ENCODE data around the gene ACIN1. TPM values are rescaled to one million over a fixed set of nuclear protein-coding genes. Genes with fewer than 3 reads are reported as not detected.

The ACIN1 gene
- total and polyA plus RNA-seq, 2 of the 13 experiments (the other 11 are each of a cell fraction or from before 2014, with no cell fraction given): 165 to 183 TPM

GRCh38 chr14:23009939-23010726, 84.8 kb downstream of the ACIN1 start, which contains the start of gene C14orf93 (continued):
- TF ChIP-seq ZNF660 (CRISPR knock-in tag; IDR thresholded peaks at IDR 0.05; ENCODE audit: borderline replicate concordance, low read depth): no peak
- no peak for TF ChIP-seq SMAD3 (CRISPR knock-in tag; IDR thresholded peaks at IDR 0.05)
- TF ChIP-seq TERF1 (CRISPR knock-in tag; IDR thresholded peaks at IDR 0.05): no peak
- no peak for TF ChIP-seq PAWR (CRISPR knock-in tag; IDR thresholded peaks at IDR 0.05; ENCODE audit: borderline replicate concordance)
- TF ChIP-seq ZFP91 (CRISPR knock-in tag; IDR thresholded peaks at IDR 0.05; ENCODE audit: borderline replicate concordance): no peak
- TF ChIP-seq ZBTB37 (CRISPR knock-in tag; IDR thresholded peaks at IDR 0.05): 0 out of 2 replicates have a peak, but pooled peaks have one; percentile 24
- peak; percentile 81 for TF ChIP-seq TFDP2 (CRISPR knock-in tag; IDR thresholded peaks at IDR 0.05)
- TF ChIP-seq ZNF883 (CRISPR knock-in tag; IDR thresholded peaks at IDR 0.05; ENCODE audit: not compliant biosample characterization): peak; percentile 76
- no peak for TF ChIP-seq SP140L (CRISPR knock-in tag; IDR thresholded peaks at IDR 0.05; ENCODE audit: borderline replicate concordance)
- no peak for TF ChIP-seq MLLT10 (CRISPR knock-in tag; IDR thresholded peaks at IDR 0.05)
- no peak for TF ChIP-seq ZNF256 (CRISPR knock-in tag; conservative IDR thresholded peaks at IDR 0.05)
- TF ChIP-seq ARNT2 (CRISPR knock-in tag; IDR thresholded peaks at IDR 0.05; ENCODE audit: low read depth): peak; percentile 84
- TF ChIP-seq CBX2 (IDR thresholded peaks at IDR 0.05; ENCODE audit: low read depth, low read length): no peak
- TF ChIP-seq CBX2 (CRISPR knock-in tag; IDR thresholded peaks at IDR 0.05; ENCODE audit: low read depth): peak; percentile 63; the same call in 1 of the 2 replicates
- no peak for TF ChIP-seq NFATC3 (CRISPR knock-in tag; IDR thresholded peaks at IDR 0.05)
- TF ChIP-seq MAX (IDR thresholded peaks at IDR 0.05): peak; percentile 93

Data from HepG2 (cell line).